Measurements from ENCODE around the gene LRRC8D.

DNA sequence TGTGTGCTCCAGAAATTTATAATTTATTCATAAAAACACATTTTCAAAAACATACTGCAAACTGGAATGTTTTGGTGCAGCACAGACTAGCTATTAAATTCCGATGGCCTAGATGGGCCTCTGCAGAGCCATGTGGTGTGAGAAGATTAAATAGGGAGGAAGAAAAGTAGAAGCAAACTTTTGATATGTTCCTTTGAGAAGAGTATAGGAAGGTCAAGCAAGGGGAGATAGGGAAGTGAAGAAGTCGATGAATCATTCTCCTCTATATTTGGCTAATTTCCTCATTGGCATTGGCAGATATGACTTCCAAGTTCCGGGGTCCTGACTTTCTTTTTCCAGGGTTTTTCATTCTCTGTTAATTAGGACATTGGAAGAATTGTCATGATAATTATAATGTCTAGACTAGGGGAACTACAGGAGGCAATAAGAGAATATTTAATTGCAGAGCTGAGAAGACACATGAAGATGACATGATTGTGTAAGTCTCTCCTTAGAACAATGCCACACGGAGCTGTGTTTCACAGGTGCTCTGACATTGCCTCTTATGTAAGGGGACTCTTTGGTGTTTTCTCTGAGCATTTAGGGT lies 154.8 kb downstream of the LRRC8D start:
- no peak for TF ChIP-seq ZFP3 (CRISPR knock-in tag; IDR thresholded peaks at IDR 0.05)
- TF ChIP-seq, protein P1, sequence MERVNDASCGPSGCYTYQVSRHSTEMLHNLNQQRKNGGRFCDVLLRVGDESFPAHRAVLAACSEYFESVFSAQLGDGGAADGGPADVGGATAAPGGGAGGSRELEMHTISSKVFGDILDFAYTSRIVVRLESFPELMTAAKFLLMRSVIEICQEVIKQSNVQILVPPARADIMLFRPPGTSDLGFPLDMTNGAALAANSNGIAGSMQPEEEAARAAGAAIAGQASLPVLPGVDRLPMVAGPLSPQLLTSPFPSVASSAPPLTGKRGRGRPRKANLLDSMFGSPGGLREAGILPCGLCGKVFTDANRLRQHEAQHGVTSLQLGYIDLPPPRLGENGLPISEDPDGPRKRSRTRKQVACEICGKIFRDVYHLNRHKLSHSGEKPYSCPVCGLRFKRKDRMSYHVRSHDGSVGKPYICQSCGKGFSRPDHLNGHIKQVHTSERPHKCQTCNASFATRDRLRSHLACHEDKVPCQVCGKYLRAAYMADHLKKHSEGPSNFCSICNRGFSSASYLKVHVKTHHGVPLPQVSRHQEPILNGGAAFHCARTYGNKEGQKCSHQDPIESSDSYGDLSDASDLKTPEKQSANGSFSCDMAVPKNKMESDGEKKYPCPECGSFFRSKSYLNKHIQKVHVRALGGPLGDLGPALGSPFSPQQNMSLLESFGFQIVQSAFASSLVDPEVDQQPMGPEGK (CRISPR knock-in tag; IDR thresholded peaks at IDR 0.05; ENCODE audit: borderline replicate concordance) = no peak
- TF ChIP-seq TCF4 (CRISPR knock-in tag; IDR thresholded peaks at IDR 0.05; ENCODE audit: borderline replicate concordance) = no peak
- no peak for TF ChIP-seq BACH2 (CRISPR knock-in tag; IDR thresholded peaks at IDR 0.05; ENCODE audit: borderline replicate concordance)

All from SK-N-SH treated with all-trans-retinoic acid at 6 μM for 48 hours (cell line).